NCI-H2171 treated with DMSO at 0.1 percent for 48 hours (cell line): ENCODE measurements around the gene ESF1.

ENCODE experiments used
- DNase-seq: peaks from one replicate; lab custom pipeline; 2025; lab: John Stamatoyannopoulos, UW

The ESF1 gene, protein sequence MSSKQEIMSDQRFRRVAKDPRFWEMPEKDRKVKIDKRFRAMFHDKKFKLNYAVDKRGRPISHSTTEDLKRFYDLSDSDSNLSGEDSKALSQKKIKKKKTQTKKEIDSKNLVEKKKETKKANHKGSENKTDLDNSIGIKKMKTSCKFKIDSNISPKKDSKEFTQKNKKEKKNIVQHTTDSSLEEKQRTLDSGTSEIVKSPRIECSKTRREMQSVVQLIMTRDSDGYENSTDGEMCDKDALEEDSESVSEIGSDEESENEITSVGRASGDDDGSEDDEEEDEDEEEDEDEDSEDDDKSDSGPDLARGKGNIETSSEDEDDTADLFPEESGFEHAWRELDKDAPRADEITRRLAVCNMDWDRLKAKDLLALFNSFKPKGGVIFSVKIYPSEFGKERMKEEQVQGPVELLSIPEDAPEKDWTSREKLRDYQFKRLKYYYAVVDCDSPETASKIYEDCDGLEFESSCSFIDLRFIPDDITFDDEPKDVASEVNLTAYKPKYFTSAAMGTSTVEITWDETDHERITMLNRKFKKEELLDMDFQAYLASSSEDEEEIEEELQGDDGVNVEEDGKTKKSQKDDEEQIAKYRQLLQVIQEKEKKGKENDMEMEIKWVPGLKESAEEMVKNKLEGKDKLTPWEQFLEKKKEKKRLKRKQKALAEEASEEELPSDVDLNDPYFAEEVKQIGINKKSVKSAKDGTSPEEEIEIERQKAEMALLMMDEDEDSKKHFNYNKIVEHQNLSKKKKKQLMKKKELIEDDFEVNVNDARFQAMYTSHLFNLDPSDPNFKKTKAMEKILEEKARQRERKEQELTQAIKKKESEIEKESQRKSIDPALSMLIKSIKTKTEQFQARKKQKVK

DNA sequence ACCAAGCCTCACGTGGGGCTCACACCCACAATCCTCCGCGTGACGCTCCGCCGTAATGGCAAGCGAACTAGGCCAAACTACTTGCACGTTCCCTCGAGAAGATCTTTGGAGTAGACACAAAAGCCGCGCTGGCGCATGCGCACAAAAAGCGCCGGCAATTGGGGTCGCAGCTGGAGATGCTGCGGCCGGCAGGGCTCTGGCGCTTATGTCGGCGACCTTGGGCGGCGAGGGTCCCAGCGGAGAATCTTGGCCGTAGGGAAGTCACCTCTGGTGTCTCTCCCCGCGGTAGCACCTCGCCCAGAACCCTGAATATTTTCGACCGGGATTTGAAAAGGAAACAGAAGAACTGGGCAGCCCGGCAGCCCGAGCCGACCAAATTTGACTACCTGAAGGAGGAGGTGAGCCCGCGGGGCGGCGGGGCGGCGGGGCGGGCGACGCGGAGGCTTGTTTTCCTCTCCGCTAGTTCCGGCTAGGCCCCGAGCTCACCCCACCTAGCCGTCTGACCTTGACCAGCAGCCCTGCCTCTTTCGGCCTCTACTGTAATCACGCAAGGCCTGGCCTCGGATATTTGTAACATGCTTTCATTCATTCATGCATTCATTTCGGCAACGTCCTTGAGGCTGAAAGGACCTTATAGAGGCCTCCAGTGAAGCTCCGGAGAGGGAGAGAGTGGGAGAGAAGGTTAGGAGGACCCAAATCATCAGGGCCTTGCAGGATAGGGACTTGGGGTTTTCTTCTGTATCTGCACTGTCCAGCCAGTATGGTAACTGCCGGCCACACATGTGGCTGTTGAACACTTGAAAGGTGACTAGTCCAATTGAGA lies at the start of gene ESF1, which contains the start of gene NDUFAF5:
Gene ESF1 (minus strand): TSS at position 27 of the 823 bp plus-strand sequence. CDS start 1,779 bp downstream, outside the sequence.
Gene NDUFAF5 (plus strand): TSS at position 136 of the 823 bp plus-strand sequence. CDS start 41 bp downstream, at position 177.
- peak; percentile 99 for DNase-seq

DNA sequence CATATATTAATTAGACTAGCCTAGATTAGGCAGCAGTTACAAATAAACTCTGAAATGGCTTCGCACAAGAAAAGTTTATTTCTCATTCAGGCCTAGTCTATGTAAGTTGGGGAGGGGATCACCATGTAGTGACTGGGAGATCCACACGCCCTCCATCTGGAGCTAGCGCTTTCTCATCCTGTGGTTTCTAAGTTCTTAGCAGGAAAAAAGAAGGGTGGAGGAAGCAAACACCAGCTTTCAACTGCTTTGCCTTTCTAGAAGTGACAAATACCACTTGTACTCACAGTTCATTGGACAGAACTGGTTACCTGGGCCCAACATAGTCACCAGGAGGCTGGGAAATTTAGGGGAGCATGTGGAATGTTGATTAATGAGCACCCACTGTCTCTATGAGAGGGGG lies 46.8 kb upstream of the ESF1 start:
- DNase-seq: no peak

DNA sequence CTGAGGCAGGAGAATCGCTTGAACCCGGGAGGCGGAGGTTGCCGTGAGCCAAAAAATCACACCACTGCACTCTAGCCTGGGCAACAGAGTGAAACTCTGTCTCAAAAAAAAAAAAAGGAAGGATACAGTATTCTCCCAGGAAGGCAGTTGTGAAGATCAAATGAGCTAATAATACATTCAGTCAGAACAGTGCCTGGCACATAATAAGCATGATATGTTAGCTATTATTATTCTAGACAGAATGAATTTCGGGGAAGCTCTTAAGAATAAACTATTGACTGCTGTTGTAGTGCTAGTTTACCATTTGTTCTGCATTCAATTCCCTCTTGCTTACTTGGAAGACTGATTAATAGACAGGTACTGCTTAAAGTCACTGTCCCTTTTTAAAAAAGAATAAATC lies 40.7 kb upstream of the ESF1 start:
- no peak for DNase-seq

DNA sequence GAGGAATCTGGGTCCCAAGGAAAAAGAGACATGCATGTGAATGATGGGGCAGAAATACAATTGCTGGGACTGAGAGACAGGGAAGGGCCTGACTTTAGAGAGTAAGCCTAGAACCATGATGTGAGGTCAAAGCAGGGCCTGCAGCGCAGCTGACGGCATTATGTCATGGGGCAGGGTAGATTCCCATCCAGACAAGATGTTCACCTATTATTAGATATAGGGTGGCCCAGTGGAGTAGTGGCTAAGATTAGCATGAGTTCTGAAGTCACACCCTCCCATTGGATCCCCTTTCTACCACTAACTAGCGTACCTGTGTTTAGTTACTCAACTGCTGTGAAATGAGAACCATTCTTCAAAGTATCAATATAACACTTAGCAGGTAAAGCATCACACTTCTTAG lies 39.7 kb upstream of the ESF1 start:
- no peak for DNase-seq

DNA sequence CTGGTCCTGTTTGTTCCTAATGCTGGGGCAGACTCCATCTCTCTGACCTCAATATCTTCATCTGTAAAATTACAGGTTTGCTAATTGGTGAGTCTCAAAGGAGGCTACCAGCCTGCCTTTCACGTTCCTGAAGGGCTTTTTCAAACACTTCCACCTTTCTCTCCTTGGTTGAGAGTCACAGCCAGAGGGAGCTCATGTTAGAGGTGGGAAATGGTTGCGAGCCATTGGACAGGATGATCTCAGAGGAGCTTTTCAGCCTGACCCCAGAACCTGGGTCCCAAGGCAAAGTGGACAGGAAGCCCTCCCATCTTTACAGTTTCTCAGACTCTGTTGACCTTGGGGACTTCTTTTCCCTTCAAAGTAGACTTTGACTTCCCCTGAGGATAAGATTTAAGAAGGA lies 37.7 kb upstream of the ESF1 start:
- no peak for DNase-seq

GRCh38 chr20:13821876-13822275 lies 37.2 kb upstream of the ESF1 start:
- no peak for DNase-seq

DNA sequence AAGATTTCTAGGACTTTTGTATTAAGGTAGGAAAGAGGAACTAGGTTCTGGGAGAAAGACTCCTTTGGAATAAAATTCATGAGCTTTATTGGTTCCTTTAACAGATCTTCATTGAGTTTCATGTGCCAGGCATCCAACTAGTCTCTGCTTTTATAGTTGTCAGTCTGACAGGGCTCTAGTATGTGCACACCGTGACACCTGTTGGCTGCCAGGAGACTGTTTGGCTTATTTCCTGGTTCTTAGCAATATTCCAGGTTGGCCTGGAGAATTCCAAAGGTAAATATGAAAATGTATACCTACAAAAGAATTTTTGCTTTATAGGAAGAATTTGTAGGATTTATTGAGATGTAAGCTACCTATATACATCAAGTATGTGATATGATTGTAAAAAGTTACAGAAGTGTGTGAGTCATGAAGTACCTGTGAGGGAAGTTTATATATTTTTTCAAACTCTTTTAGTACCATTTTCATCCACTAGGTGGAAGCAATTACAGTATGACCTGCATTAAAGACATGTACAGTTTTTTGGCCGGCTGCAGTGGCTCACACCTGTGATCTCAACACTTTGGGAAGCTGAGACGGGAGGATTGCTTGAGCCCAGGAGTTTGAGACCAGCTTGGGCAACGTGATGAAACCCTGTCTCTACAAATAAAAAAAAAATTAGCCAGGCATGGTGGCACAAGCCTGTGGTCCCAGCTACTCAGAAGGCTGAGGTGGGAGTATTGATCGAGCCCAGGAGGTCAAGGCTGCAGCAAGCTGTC lies 35.3 kb upstream of the ESF1 start:
- peak; percentile 83 for DNase-seq

- DNase-seq: no peak
Observed at GRCh38 chr20:13817342-13817741, 32.6 kb upstream of the ESF1 start.

GRCh38 chr20:13816757-13817156 lies 32.0 kb upstream of the ESF1 start:
- no peak for DNase-seq

DNA sequence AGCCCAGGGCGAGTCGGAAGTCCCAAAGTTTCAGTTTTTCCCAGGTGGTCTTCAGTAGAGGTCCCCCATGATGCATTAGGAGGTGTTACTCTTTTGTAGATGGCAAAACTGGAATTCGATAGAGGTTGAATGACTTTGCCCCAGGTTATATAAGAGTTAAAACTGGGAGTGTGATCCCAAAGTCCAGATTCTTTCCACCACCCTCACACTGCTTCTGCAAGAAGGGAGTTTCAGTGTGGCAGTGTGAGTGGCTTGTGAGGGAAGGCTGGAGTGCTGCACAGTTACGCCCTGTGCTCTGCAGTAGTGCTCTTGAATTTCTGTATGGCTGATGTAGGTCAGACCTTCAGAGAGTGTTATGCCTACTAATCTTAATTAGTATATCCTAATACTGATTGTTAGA lies 30.0 kb upstream of the ESF1 start:
- no peak for DNase-seq

DNA sequence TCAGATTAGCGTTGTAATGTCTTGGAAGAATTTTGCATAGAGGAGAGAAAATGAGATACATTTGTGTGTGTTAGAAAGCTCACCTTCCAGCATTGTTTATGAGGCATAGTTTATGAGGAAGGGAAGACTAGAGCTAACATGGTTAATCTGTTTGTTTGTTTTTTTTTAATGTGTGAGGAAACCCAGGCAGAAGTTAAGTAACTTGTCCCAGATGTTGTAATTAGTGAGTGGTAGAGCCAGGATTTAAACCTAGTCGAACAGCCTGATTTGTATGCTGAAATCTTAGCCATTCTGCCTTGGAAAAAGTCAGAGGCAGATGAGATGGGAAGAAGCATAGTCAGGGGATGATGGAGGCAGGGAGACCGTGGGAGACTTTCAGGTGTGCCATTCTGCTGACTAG lies 29.2 kb upstream of the ESF1 start:
- DNase-seq: no peak

- no peak for DNase-seq
Observed at GRCh38 chr20:13810446-13810845, 25.7 kb upstream of the ESF1 start.

DNA sequence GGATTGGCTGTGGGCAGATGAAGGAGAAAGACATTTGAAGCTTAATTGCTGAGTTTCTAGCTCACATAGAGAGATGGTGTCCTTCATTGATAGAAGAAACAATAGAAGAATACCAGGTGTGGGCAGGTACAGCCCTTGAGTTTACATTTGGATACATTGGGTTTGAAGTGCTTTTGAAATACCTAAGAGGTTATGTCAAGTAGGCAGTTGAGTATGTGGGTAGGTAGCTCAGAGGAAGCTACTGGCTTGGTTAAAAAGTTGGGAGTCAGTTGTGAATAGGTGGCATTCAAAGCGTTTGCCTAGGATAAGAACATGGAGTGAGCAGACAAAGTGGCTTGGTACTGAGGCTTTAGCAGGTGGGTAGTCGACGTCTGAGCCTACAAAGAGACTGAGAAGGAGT lies 25.1 kb upstream of the ESF1 start:
- no peak for DNase-seq

- DNase-seq: no peak
Observed at GRCh38 chr20:13809373-13809772, 24.7 kb upstream of the ESF1 start.

DNA sequence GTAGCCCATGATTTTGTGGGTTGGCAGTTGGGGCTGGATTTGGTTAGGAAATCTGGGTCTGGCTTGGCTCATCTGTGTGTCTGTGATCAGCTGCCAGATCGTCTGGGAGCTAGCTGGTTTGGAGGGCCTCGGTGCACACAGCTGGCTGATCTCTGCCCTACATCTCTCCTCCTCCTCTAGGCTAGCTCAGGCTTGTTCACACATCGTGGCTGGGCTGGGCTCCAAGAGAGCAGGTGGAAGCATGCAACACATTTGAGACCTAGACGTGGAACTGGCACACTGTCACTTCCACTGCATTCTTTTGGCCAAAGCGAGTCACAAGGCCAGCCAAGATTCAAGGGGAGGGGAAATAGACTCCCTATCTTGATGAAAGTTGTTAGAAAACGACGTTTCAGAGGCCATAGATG lies 16.0 kb upstream of the ESF1 start:
- DNase-seq: peak; percentile 99

DNA sequence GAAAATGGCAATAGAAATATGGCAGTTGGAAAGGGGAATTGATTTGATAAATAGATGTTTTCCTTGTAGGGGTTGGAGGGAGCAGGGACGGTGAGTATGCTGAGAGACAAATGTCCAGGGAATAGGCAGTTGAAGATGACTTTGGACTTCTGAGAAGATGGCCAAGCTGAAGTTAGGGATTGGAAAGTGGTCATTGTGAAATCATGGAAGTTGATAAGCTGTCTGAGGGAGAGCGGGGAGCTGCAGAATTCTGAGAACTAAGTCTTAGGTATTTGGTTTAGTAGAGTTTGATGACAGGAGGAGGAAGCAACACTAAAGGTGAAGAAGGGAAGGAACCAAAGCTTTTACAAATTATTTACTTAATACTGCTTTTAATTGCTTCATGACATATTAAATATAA lies 15.3 kb upstream of the ESF1 start:
- no peak for DNase-seq

DNA sequence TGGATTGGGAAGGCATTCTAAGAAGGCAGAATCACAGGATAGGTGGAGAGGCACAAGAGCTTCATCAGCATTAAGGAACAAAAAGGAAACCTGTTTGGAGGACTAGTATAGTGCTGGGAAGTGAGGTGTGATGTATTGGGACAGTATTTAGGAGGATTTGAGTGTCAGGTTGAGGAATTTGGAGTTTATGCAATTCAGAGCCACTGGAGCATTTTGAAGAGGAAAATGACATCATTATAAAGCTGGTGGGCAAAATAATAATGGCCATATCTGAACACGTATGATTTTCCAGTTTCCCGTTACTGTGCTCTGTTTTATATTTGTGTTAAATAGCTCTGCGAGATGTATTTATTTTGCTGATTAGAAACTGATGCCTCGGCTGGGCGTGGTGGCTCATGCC lies 14.3 kb upstream of the ESF1 start:
- no peak for DNase-seq

GRCh38 chr20:13794667-13795066 lies 9.9 kb upstream of the ESF1 start:
- DNase-seq: no peak

GRCh38 chr20:13793001-13793400 lies 8.3 kb upstream of the ESF1 start:
- DNase-seq: no peak

DNA sequence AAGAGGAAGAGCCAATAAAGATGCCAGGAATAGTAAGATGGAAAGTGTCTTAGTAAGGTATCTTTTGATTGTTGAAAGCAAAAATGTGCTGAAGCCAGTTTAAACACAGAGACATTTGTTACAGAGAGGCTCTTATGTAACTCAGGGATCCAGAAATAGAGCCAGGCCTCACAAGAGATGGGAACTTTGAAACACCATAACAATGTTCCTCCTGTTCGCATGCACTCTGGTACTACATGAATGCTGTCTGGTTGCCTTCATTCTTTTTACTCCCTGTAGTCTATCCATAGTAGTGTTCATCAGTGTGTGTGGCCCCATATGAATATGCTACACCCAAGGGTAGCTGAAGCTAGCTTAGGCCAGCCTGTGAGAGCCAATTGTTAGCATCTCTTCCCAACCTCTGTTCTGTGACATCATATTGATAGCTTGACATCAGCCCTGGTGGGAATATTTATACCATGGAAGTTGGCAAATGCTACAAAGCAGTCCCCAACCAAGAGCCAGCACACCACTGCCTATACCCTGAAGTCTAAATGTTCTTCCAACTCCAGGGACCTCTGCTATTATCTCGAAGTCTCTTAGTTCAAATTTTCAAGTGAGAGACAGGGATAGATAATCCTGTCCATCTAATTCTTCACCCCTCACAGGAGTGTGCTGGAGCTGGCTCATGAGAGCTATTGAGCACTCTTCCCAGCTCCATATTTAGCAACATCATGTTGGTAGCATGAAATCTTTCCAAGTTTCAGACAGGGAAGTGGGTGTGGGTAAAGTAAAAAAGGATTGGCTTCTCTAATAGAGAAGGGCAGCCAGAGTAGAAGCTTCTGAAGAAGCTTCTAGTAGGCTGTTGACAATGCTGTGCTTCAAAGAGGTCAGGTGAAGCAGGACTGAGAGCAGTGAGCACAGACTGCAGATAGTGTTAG lies 7.1 kb upstream of the ESF1 start:
- DNase-seq: no peak
